Vagina (tissue), 2 donors: Measurements from ENCODE around the gene QRICH1. TPM values are rescaled to one million over a fixed set of nuclear protein-coding genes. Genes with fewer than 3 reads are reported as not detected.

Experiments
- DNase-seq, 2 donors: peaks; one replicate each; pipeline ENCODE4 v3.0.0-alpha.2; 2017; ENCODE audit errors: extremely low spot score in 2 of 2
- H3K27ac ChIP-seq: fragments of 200-600 bp; sonication (generic); one replicate; pipeline ENCODE4 v1.5.1; 2019
- H3K27me3 ChIP-seq: fragments of 200-600 bp; sonication (generic); one replicate; pipeline ENCODE4 v1.5.1; 2019
- H3K36me3 ChIP-seq, 2 donors: fragments of 200-600 bp; sonication (generic); one replicate each; pipeline ENCODE4 v1.5.1; 2017 to 2019
- H3K4me1 ChIP-seq: fragments of 200-600 bp; sonication (generic); one replicate; pipeline ENCODE4 v1.5.1; 2019
- H3K4me3 ChIP-seq, 2 donors: fragments of 200-600 bp; sonication (generic); 1 replicate in 1 of 2; 2 replicates in 1 of 2; pipeline ENCODE4 v1.5.1; 2016 to 2019
- H3K9me3 ChIP-seq: fragments of 200-600 bp; sonication (generic); one replicate; pipeline ENCODE4 v1.5.1; 2019
- CTCF ChIP-seq, 3 experiments: fragments of 450-650 bp in 2 of 3; fragments of 200-600 bp in 1 of 3; sonication (generic) in 1 of 3; IDR thresholded peaks; one replicate each; pipeline ENCODE4 v1.5.1; 2017 to 2019; ENCODE audit warnings: antibody characterized with exemption in 3 of 3, mild to moderate bottlenecking in 2 of 3, moderate library complexity in 2 of 3
- POLR2A ChIP-seq, 2 donors: fragments of 450-650 bp; IDR thresholded peaks; one replicate each; pipeline ENCODE4 v1.6.1; 2017; ENCODE audit warnings: antibody characterized with exemption in 2 of 2, mild to moderate bottlenecking in 2 of 2, moderate library complexity in 2 of 2
- POLR2AphosphoS5 ChIP-seq, 2 donors: sonication (generic); formaldehyde crosslinking; IDR thresholded peaks; one replicate each; pipeline ENCODE4 v1.9.0; 2017; ENCODE audit warnings: antibody characterized with exemption in 2 of 2, mild to moderate bottlenecking in 2 of 2, low read depth in 1 of 2; ENCODE audit not compliant: insufficient read depth in 1 of 2
- intact Hi-C: fragments of 100-400 bp; cut with DNase I; formaldehyde crosslinking; loops from one replicate; pipeline ENCODE4 v1.15.1; 2023
- total RNA-seq: library from RNA; depleted of rRNA; stranded (reverse); fragments of >200 nt; gene quantifications from one replicate; pipeline ENCODE4 v1.2.3, GENCODE V29; 2016

The QRICH1 gene
- total RNA-seq, 1 donor from 2014 or later = 124 TPM

- Histone ChIP-seq H3K4me3 (no peak overlapping the region), H3K27me3 (no peaks in the 10 kb centered on the region), H3K27ac (no peak overlapping the region), H3K4me1 (peaks cover 3% of the 10 kb centered on the region), H3K9me3 (no peaks in the 10 kb centered on the region), H3K36me3 (peaks cover 0 to 9% of the 10 kb centered on the region in 2 donors)
- TF ChIP-seq POLR2A (IDR thresholded peaks at IDR 0.05) = no peak
- DNase-seq = no peak
- intact Hi-C loops = no loop called here
These were observed 96.7 kb downstream of the QRICH1 start for GRCh38 chr3:48997102-48997635.

- Histone ChIP-seq H3K27me3 (no peaks in the 10 kb centered on the region), H3K36me3 (peaks cover 0 to 9% of the 10 kb centered on the region in 2 donors), H3K27ac (no peak overlapping the region), H3K9me3 (no peaks in the 10 kb centered on the region), H3K4me3 (no peak overlapping the region), H3K4me1 (peaks cover 8% of the 10 kb centered on the region)
- TF ChIP-seq POLR2AphosphoS5 (IDR thresholded peaks at IDR 0.05; ENCODE audit: insufficient read depth in 1 of 2, low read depth in 1 of 2) = no peak
- no peak for TF ChIP-seq CTCF (IDR thresholded peaks at IDR 0.05)
- TF ChIP-seq POLR2A (IDR thresholded peaks at IDR 0.05) = no peak
- no peak for DNase-seq
- intact Hi-C loops = no loop called here
These were observed 97.2 kb downstream of the QRICH1 start for GRCh38 chr3:48996640-48997039.

GRCh38 chr3:48993834-48994233 lies 100.0 kb downstream of the QRICH1 start:
- Histone ChIP-seq H3K27ac (no peak overlapping the region), H3K4me1 (peaks cover 29% of the 10 kb centered on the region), H3K9me3 (no peaks in the 10 kb centered on the region), H3K27me3 (no peaks in the 10 kb centered on the region), H3K36me3 (peaks cover 0 to 9% of the 10 kb centered on the region in 2 donors), H3K4me3 (no peak overlapping the region)
- intact Hi-C loops = no loop called here
- TF ChIP-seq POLR2AphosphoS5 (IDR thresholded peaks at IDR 0.05; ENCODE audit: insufficient read depth in 1 of 2, low read depth in 1 of 2) (no peak), POLR2A (IDR thresholded peaks at IDR 0.05) (no peak), CTCF (IDR thresholded peaks at IDR 0.05) (no peak)
- DNase-seq = no peak

GRCh38 chr3:48991851-48992545 lies 101.9 kb downstream of the QRICH1 start:
- H3K36me3 ChIP-seq = peaks cover 0 to 9% of the 10 kb centered on the region in 2 donors
- H3K4me3 ChIP-seq = peak overlapping the region in 1 of 2 donors; percentile 64
- H3K27ac ChIP-seq = peak overlapping the region; percentile 95
- no peaks in the 10 kb centered on the region for H3K9me3 ChIP-seq
- intact Hi-C loops = no loop called here
- no peak for DNase-seq
- TF ChIP-seq POLR2A (IDR thresholded peaks at IDR 0.05) = no peak
- no peak for TF ChIP-seq CTCF (IDR thresholded peaks at IDR 0.05)
- TF ChIP-seq POLR2AphosphoS5 (IDR thresholded peaks at IDR 0.05; ENCODE audit: insufficient read depth in 1 of 2, low read depth in 1 of 2) = no peak
- H3K27me3 ChIP-seq = no peaks in the 10 kb centered on the region
- H3K4me1 ChIP-seq = peaks cover 33% of the 10 kb centered on the region

- Histone ChIP-seq H3K27me3 (no peaks in the 10 kb centered on the region), H3K27ac (peak overlapping the region; percentile 95), H3K4me1 (peaks cover 33% of the 10 kb centered on the region), H3K9me3 (no peaks in the 10 kb centered on the region), H3K4me3 (peak overlapping the region; percentile 64 to 92), H3K36me3 (no peaks in the 10 kb centered on the region)
- intact Hi-C loops = no loop called here
- no peak for DNase-seq
- TF ChIP-seq POLR2AphosphoS5 (IDR thresholded peaks at IDR 0.05; ENCODE audit: insufficient read depth in 1 of 2, low read depth in 1 of 2) (no peak), POLR2A (IDR thresholded peaks at IDR 0.05) (no peak), CTCF (IDR thresholded peaks at IDR 0.05) (no peak)
These were observed 103.0 kb downstream of the QRICH1 start for GRCh38 chr3:48990636-48991469.
